DOHH2 (cell line): ENCODE measurements around the gene AGT.

Source experiments
- H3F3A ChIP-seq: fragments of 200-600 bp; sonication (generic), shearing (Covaris generic); 2 replicates; pipeline ENCODE4 v1.6.0; 2016; ENCODE audit warnings: antibody characterized with exemption, mild to moderate bottlenecking; ENCODE audit not compliant: control insufficient read depth, insufficient read depth
- H3K27ac ChIP-seq: fragments of 200-600 bp; sonication (generic); 2 replicates; pipeline ENCODE4 v1.5.1; 2014; ENCODE audit warnings: low read depth, mild to moderate bottlenecking, low read length, moderate library complexity
- H3K27me3 ChIP-seq: fragments of 200-600 bp; sonication (generic); 2 replicates; pipeline ENCODE4 v1.6.1; 2014; ENCODE audit warnings: mild to moderate bottlenecking, low read length, mixed read lengths; ENCODE audit not compliant: control insufficient read depth
- H3K36me3 ChIP-seq: fragments of 200-600 bp; sonication (generic); 2 replicates; pipeline ENCODE4 v1.6.1; 2014; ENCODE audit warnings: mild to moderate bottlenecking, low read length, moderate library complexity, mixed read lengths; ENCODE audit not compliant: control insufficient read depth
- H3K4me1 ChIP-seq: fragments of 200-600 bp; sonication (generic); 2 replicates; pipeline ENCODE4 v1.6.1; 2014; ENCODE audit warnings: mild to moderate bottlenecking, low read length, mixed read lengths; ENCODE audit not compliant: control insufficient read depth
- H3K4me2 ChIP-seq: fragments of 200-600 bp; sonication (generic); 2 replicates; pipeline ENCODE4 v1.6.0; 2014; ENCODE audit warnings: mild to moderate bottlenecking, low read length, moderate library complexity
- H3K4me3 ChIP-seq: fragments of 200-600 bp; sonication (generic); 2 replicates; pipeline ENCODE4 v1.5.1; 2014; ENCODE audit warnings: mild to moderate bottlenecking, low read length, mixed read lengths
- H3K79me2 ChIP-seq: fragments of 200-600 bp; sonication (generic); 2 replicates; pipeline ENCODE4 v1.6.1; 2014; ENCODE audit warnings: mild to moderate bottlenecking, low read length, mixed read lengths; ENCODE audit not compliant: control insufficient read depth
- H3K9me2 ChIP-seq: fragments of 200-600 bp; sonication (generic); replicated peaks from 2 replicates; pipeline ENCODE4 v1.6.1; 2014; ENCODE audit warnings: mild to moderate bottlenecking, low read length, mixed read lengths; ENCODE audit not compliant: control insufficient read depth
- H3K9me3 ChIP-seq: fragments of 200-600 bp; sonication (generic); 2 replicates; pipeline ENCODE4 v1.6.1; 2014; ENCODE audit warnings: antibody characterized with exemption, low read length, mixed read lengths; ENCODE audit not compliant: control insufficient read depth, insufficient read depth
- H4K20me1 ChIP-seq: fragments of 200-600 bp; sonication (generic); 2 replicates; pipeline ENCODE4 v1.6.0; 2014; ENCODE audit warnings: low read depth, mild to moderate bottlenecking, antibody characterized with exemption, low read length, moderate library complexity; ENCODE audit not compliant: control insufficient read depth, insufficient read depth
- CTCF ChIP-seq: fragments of 200-600 bp; sonication (generic); IDR thresholded peaks from one replicate; pipeline ENCODE4 v1.5.1; 2014; ENCODE audit warnings: antibody characterized with exemption, mild to moderate bottlenecking, low read depth, low read length; ENCODE audit not compliant: poor library complexity, severe bottlenecking
- EZH2phosphoT487 ChIP-seq: fragments of 200-600 bp; sonication (generic); IDR thresholded peaks from 2 replicates; pipeline ENCODE4 v1.6.1; 2017; ENCODE audit warnings: borderline replicate concordance, mild to moderate bottlenecking, antibody characterized with exemption, low read length, moderate library complexity, mixed read lengths

The AGT gene

GRCh38 chr1:230691615-230692014 is 22.3 kb downstream of the AGT start:
- TF ChIP-seq CTCF: no peak
- no peak for TF ChIP-seq EZH2phosphoT487
- H3K9me3 ChIP-seq: no peaks in the 10 kb centered on the region
- H3K4me2 ChIP-seq: no peak overlapping the region
- peaks cover 70% of the 10 kb centered on the region for H3K36me3 ChIP-seq
- no peaks in the 10 kb centered on the region for H3K4me1 ChIP-seq
- no peak overlapping the region for H3K4me3 ChIP-seq
- H3K27me3 ChIP-seq: no peaks in the 10 kb centered on the region
- no peaks in the 10 kb centered on the region for H3K79me2 ChIP-seq
- no peak overlapping the region for H3K27ac ChIP-seq
- no peaks in the 10 kb centered on the region for H4K20me1 ChIP-seq
- no peaks in the 10 kb centered on the region for H3F3A ChIP-seq
- H3K9me2 ChIP-seq: no peaks in the 10 kb centered on the region

- Histone ChIP-seq H3K27ac (no peak overlapping the region), H3K9me3 (no peaks in the 10 kb centered on the region), H3K36me3 (peaks cover 80% of the 10 kb centered on the region), H3K9me2 (no peaks in the 10 kb centered on the region), H3K4me1 (no peaks in the 10 kb centered on the region), H3F3A (no peaks in the 10 kb centered on the region), H3K27me3 (no peaks in the 10 kb centered on the region), H3K79me2 (no peaks in the 10 kb centered on the region), H4K20me1 (no peaks in the 10 kb centered on the region), H3K4me3 (no peak overlapping the region), H3K4me2 (no peak overlapping the region)
- TF ChIP-seq CTCF: no peak
- TF ChIP-seq EZH2phosphoT487: no peak
These were observed 23.8 kb downstream of the AGT start for GRCh38 chr1:230690101-230690500.

- Histone ChIP-seq H3K79me2 (no peaks in the 10 kb centered on the region), H3K4me1 (no peaks in the 10 kb centered on the region), H3K9me3 (no peaks in the 10 kb centered on the region), H3K36me3 (peaks cover 87% of the 10 kb centered on the region), H3F3A (no peaks in the 10 kb centered on the region), H3K4me3 (no peak overlapping the region), H3K4me2 (no peak overlapping the region), H3K27me3 (no peaks in the 10 kb centered on the region), H3K27ac (no peak overlapping the region), H3K9me2 (no peaks in the 10 kb centered on the region), H4K20me1 (no peaks in the 10 kb centered on the region)
- TF ChIP-seq EZH2phosphoT487 (no peak), CTCF (no peak)
These were observed 27.2 kb downstream of the AGT start for GRCh38 chr1:230686747-230687146.

- no peaks in the 10 kb centered on the region for H3K9me3 ChIP-seq
- no peaks in the 10 kb centered on the region for H3K79me2 ChIP-seq
- H3K9me2 ChIP-seq: no peaks in the 10 kb centered on the region
- no peaks in the 10 kb centered on the region for H3K4me1 ChIP-seq
- H3K4me3 ChIP-seq: no peak overlapping the region
- no peaks in the 10 kb centered on the region for H3K27me3 ChIP-seq
- H3F3A ChIP-seq: no peaks in the 10 kb centered on the region
- no peaks in the 10 kb centered on the region for H4K20me1 ChIP-seq
- no peak overlapping the region for H3K27ac ChIP-seq
- no peak for TF ChIP-seq CTCF
- no peak for TF ChIP-seq EZH2phosphoT487
- no peak overlapping the region for H3K4me2 ChIP-seq
- H3K36me3 ChIP-seq: peaks cover 84% of the 10 kb centered on the region
These were observed 28.9 kb downstream of the AGT start for GRCh38 chr1:230684998-230685397.
